Measurements from ENCODE around the gene FDXR.
"Not testable (repeated sequence)": the region's sequence is repeated elsewhere in the genome, so short reads cannot be mapped to it uniquely, and the experiment has no call there.

The FDXR gene

DNA sequence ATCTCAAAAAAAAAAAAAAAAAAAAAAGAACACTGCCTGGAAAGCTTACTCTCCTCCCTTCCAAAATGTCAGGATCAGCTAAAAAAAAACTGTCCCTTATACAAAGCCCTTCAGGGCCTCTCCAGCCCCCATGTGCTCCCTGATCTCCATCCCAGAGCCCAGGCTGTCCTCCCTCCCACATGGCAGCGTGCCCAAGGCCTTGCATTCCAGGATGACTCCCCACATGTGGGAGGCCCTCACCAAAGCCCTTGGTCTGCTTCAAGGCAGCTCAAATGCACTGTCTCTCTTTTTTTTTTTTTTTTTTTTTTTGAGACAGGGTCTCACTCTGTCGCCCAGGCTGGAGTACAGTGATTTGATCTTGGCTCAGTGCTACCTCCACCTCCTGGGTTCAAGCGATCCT is 2.3 kb downstream of the FDXR start:
- no peak for DNase-seq

DNA sequence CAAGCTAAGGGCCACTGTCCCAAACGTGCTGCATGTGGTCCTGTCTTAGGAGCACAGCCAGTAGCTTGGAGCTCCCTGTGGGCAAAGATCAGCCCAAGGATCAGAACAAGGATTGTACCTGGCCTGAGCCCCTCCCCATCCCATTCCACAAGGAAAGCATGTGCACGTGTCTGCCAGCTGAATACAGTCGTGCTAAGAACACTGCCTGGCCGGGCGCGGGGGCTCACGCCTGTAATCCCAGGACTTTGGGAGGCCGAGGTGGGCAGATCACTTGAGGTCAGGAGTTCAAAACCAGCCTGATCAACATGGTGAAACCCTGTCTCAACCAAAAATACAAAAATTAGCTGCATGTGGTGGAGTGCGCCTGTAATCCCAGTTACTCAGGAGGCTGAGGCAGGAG is 2.8 kb downstream of the FDXR start:
- DNase-seq: not testable (repeated sequence)

DNA sequence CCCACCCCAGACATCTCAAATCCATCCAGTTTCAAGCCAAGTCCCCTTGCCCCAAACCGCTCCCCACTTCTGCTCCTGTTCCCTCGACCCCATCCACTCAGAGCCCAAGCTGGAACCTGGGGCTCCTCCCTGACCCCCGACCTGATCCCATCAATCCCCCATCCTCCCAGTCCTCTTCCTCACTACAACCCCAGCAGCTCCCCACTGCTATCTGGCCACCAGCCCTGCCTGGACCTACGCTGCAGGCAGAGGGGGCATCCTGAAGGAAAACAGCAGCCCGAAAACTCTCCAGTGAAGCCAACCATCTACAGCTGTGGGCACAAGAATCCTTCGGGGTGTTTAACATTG is 3.9 kb downstream of the FDXR start:
- DNase-seq: no peak

- no peak for DNase-seq
These were observed 4.4 kb downstream of the FDXR start for GRCh38 chr17:74868251-74868907.

DNA sequence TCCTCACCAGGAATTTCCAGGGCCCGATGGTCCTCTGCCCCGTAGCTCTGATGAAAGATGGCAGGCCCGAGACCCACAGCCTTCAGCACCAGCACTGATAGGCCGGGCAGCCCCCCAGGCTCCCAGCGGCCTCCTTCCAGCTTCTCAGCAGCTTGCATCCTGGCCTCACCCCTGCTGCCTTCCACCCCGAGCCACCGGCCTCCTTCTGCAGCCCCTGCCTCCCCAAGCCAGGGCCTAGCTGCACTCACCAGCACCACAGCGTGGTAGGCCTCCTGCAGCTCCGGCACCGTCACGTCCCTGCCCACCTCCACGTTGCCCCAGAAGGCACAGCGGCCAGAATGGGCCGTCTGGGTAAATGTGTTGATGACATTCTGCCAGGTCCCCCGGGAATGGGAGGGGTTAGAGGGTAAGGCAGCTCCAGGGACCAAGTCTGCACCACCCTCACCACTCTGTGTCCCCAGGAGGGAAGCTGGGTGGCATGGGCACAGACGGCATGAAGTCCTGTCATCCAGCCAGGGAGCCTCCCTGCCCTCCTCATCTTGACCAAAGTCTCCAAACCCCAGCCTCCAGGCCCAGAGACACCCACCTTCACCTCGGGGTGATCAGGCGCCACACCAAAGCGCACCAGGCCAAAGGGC is 6.5 kb downstream of the FDXR start:
- DNase-seq: no peak

DNA sequence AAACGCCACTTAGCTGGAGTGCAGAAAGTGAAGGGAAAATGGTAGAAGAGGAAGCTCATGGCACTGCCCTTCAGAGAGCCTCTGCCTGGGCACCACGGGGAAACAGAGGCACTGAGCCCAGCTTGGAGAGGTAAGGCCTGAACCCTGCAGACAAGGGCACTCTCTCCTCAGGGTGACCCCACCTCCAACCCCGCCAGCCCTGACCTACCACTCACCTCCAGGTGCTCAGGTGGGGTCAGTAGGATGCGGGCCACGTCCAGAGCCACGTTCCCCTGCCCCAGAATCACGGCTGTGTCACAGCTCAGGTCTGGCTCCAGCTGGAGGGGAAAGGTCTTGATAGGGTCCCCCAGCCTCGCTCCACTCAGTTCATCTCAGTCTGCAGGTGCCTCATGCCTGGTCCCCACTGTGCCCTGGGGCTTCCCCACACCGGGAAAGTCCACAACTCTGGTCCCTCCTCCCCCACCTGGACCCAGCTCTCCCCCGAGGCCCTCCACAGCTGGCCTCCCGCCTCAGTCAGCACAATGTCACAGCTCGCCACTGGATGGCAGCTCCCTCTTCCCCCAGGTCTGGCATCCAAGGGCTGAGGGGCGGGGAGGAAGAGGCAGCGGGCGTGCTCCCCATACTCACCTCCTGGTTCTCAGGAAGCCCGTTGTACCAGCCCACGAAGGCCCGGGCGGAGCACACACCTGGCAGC is 7.1 kb downstream of the FDXR start:
- DNase-seq: no peak

DNA sequence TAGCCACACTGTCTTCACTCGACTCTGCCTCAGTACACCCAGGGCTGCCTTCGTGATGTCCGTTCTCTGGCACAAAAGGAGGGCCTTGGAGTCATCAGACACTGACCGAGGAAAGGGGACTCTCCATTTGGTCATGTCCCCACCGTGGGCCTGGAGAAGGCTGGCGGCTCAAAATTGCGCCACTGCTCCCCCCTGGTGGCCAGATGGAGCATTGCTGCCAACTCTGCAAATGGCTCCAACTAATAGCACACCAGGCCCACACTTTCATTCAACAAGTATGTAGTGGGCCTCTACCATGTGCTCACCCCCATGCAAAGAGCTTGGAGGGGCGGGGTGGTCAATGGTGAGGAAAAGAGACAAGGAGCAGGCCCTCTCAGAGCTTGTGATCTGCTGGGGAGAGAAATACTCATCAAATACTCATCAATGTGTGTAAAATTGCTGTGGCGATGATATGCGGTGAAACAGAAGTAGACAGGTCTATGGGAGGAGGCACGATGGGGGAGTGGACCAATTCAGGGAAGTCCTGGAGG is 7.9 kb downstream of the FDXR start:
- peak; percentile 56 to 69 for DNase-seq

GRCh38 chr17:74864297-74864865 is 8.4 kb downstream of the FDXR start:
- no peak for DNase-seq

- DNase-seq: no peak
These were observed 9.1 kb downstream of the FDXR start for GRCh38 chr17:74863420-74864296.

DNA sequence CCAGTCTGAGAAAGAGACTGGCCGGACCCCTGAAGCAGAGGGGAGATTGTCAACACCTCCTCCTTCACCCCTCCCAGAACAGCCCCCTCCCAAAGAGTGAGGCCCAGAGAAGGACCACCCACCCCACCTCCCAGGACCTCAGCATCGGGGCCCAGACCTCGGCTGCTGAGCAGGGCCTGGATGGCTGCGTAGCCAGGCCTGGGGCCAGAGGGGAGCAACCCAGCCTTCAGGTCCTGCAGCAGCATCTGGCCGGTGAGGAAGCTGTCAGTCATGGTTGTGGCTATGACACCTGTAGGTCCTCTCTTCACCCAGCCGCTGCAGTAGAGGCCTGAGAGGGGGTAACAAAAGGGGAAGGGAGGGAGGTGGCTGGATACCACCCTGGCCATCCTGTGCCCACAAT is 9.9 kb downstream of the FDXR start:
- DNase-seq: no peak

- DNase-seq: peak; percentile 58 to 72
These were observed 10.5 kb downstream of the FDXR start for GRCh38 chr17:74862108-74862901.

DNA sequence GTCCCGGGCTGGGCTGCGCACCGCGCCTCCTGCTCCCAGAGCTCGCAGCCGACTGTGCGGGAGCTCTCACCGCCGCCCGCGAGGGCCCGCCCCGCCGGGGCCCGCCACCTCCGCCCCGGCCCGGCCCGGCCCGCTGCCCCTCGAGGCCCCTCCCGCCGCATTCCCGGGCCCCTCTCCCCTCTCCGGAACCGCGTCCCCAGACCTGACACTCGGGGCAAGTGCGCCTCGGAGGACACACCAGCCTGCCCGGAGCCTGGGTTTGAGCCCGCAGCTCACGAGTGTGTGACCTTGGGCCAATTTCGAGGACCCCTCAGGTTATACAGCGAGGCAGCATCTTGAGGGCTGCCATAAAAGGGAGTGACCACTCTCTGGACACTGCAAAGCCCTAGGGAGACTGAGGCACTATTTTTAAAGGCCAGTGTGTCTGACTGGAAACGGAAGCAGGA is 11.1 kb downstream of the FDXR start:
- DNase-seq: no peak

- DNase-seq: no peak
These were observed 11.7 kb downstream of the FDXR start for GRCh38 chr17:74860872-74861661.

DNA sequence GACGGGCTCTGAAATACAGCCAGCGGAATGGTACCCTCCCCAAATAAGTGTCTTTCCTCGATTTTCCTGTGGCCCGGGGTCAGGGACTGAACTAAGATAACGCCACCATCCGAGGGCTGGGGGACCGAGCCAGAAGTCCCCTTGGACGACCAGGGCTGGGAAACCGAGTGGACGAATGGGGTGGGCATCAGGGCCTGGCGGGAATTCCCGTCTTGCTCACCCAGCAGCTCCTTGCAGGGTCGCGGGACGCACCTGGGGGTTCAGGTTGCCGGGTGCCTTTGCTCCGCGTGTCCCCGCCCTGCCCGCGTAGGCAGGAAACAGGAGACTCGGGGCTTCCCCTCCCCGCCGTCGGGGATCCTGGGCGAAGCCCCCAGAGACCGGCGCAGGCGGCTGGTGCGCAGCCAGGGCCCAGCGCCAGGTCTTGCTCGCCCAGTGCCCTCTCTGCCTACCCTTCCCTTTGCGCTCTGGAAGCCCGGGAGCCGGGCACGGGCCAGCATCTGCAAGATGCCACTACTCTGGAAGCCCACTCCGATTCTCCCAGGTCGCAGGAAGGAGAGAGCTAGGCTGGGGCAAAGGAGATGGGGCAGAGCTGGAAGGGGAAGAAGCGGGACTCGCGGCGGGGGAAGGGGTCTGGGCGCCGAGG is 12.4 kb downstream of the FDXR start:
- DNase-seq: no peak

DNA sequence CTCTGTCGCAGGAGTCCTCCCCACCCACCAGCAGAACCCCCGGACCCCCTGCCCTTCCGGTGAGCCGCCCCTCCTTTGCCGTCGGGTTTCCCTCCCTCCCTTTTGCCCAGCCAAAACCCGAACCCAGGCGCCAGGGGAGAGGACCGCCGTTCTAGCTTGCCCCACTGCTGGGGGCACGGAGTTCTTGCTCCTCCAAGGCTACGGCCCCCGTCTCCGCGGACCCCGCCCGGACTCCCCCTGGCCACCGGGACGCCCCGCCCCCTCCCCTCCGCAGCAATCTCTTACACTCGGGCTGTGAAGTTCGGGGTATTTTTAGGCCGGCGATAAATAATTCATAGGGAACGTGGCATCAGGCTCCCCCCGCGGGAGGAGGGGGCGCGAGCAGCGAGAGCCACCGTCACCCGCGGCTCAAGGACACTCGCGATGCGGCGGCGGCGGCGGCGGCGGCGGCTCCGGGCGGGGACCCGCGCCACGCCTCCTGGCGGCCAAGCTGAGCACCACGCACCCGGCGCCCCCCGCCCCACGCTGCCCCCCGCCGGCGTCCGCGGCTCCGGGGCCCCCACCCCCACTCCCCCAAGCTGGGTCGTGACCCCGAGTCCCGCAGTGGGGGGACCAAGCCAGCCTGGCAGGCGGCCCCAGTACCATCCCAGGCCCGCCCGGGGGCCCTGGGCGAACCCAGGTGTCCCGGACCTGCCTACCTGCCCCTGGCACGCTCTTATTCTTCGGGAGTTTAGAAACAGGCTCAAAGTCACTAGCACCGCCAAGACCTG is 13.2 kb downstream of the FDXR start, which contains the start of gene GRIN2C:
TSS of gene GRIN2C (minus strand) at position 427 of the 770 bp plus-strand sequence. CDS start 4,793 bp downstream, outside the sequence.
- DNase-seq: peak; percentile 9 to 42

DNA sequence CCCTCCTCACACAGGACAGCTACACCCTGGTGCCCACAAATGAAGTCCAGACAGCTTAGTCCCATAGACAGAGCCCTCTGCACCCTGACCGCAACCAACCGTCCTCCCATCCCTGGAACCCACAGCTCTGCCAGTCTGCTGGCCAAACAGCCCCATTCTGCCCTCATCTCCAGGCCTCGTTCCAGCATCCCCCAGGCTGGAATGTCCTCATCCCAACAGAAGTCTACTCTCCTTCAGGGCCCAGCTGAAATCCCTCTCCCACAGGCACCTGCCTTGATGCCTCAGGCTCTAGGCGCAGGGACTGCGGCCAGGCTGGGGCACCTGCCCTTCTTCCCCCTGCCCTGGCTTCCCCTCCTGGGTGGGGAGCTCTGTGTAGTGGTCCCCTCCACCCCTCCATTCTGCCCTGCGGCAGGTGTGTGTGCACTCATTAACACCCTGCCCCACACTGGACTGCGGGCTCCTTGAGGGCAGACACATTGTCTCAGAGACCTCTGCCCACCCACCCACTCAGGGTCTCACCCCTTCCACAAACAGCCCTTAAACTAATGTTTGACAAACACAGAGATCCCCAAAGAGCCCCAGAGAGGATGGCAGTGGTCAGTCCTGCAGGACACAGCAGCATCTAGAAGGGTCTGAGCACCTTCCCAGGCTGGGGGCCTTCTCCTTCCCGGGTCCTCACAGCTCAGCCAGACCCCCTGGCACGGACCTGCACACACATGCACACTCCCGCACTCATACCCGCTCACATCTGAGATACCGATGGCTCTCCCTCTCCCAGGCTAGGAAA is 13.9 kb downstream of the FDXR start:
- DNase-seq: no peak

DNA sequence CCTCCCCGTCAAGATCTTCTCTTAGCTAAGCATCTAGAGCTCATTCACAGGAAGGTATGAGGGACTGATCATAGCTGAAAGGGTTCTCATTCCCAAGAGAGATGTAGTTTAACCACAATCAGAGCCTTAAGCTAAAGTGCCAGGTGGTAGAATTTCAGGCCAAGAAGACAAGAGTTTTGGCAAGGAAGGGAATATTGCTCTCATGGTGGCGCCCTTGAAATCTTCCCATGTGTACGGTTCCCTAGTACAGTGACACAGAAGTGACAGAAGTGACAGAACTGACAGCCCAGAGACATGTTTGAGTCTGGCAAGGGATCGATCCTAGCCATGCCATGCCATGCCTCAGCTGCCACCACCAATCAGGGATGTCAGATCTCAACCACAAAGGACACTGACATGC is 15.6 kb downstream of the FDXR start:
- DNase-seq: no peak

GRCh38 chr17:74856112-74856511 is 16.7 kb downstream of the FDXR start:
- DNase-seq: no peak

- DNase-seq: no peak
These were observed 17.5 kb downstream of the FDXR start for GRCh38 chr17:74855323-74855722.

Measured in stimulated activated CD4-positive, alpha-beta T cell treated with anti-CD3 and anti-CD28 coated beads, Interleukin-4, amount 100 ng/mL, for 4 hours (primary cell).